ENCODE data around the gene HOXC13. TPM values are rescaled to one million over a fixed set of nuclear protein-coding genes. Genes with fewer than 3 reads are reported as not detected.

HOXC13 gene
- total RNA-seq, 5 donors from 2014 or later (not counting 1 experiment from before 2014, with no cell fraction given) = 0.12 TPM; not detected in 4

DNA sequence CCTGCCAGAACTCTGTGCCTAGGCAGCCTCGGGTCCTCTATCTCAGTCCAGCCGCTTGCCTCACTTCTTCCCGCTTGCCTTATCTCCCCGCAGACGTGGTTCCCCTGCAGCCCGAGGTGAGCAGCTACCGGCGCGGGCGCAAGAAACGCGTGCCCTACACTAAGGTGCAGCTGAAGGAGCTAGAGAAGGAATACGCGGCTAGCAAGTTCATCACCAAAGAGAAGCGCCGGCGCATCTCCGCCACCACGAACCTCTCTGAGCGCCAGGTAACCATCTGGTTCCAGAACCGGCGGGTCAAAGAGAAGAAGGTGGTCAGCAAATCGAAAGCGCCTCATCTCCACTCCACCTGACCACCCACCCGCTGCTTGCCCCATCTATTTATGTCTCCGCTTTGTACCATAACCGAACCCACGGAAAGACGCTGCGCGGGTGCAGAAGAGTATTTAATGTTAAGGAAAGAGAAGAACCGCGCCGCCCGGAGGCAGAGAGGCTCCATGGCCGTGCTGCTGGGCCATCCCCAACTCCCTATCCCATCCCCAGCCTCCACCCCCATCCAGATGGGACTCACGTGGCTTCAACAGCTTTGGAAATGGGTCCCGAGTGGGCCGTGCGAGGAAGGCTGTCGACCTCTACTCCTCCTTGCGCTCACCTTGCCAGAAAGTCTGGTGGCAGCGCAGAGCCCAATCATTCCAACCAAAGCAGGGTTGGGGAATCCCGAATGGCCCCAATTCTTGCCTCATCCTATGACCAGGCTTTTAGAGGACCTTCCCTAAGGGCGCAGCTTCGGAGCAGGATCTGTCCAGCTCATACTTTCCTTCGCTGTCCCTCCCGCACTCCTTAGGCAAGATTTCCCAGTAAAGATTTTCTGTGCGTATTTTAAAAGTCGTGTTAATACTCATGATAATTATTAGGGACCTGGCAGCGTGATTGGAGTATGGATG lies 6.5 kb downstream of the HOXC13 start:
- H3K27me3 ChIP-seq (replicated peaks in 1 of 2; ENCODE audit: control insufficient read depth in 2 of 2, extremely low read depth in 1 of 2, insufficient read depth in 2 of 2, low read length in 1 of 2) = peaks cover 41 to 72% of the 10 kb centered on the region in 2 experiments
- ATAC-seq (replicated peaks in 1 of 4) (no peak), DNase-seq (no peak)
- no peak overlapping the region for H3K4me3 Mint-ChIP-seq
- ChIA-PET CTCF (interaction anchor here in 1 of 2 donors (0.5 kb wide), 1 partner anchor 108 kb away, joined by 5 read pairs; no protein-coding TSS in a partner anchor), POLR2A (no interaction called here)
- peaks cover 89 to 93% of the 10 kb centered on the region in 2 donors for H3K27me3 Mint-ChIP-seq
- no peaks in the 10 kb centered on the region for H3K36me3 Mint-ChIP-seq
- H3K9me3 ChIP-seq = no peaks in the 10 kb centered on the region
- peaks cover 4 to 9% (median 7%) of the 10 kb centered on the region in 3 donors for H3K4me1 Mint-ChIP-seq
- H3K27ac Mint-ChIP-seq = no peak overlapping the region
- 9% methylated on average over 32 of the region's 51 CpGs for WGBS (ENCODE audit: insufficient coverage)
- no peaks in the 10 kb centered on the region for H3K36me3 ChIP-seq (ENCODE audit: control insufficient read depth in 2 of 2, extremely low read depth in 1 of 2, insufficient read depth in 1 of 2, low read length in 1 of 2)
- H3K27ac ChIP-seq (ENCODE audit: low read length) = no peak overlapping the region
- peaks cover 0 to 14% of the 10 kb centered on the region in 2 experiments for H3K4me1 ChIP-seq (ENCODE audit: control insufficient read depth in 1 of 2, extremely low read depth in 1 of 2, insufficient read depth in 2 of 2, low read length in 2 of 2)
- H3K9me3 Mint-ChIP-seq = peaks cover 0 to 3% (median 0%) of the 10 kb centered on the region in 3 donors
- H3K4me3 ChIP-seq (ENCODE audit: control insufficient read depth in 1 of 2, extremely low read depth in 1 of 2, low read length in 1 of 2) = no peak overlapping the region

DNA sequence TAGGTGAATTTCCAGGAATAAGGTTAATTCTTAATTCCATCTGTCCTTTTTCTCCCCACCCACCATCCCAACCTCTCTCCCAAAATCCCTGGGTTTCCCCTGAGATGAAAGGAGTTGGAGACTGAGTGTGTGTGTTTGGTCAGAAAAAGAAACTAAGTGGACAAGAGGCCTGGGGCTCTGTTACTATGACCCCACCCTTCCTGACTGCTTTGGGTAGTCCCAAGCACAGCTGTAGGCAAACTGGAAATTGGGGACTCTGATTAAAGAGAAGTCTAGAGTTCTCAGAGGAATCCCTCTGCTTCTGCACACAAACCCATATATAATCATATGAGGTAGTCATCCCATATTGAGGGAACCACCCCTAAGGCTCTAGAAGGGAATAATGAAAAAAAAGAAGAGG lies 9.1 kb downstream of the HOXC13 start:
- H3K4me1 ChIP-seq (ENCODE audit: control insufficient read depth in 1 of 2, extremely low read depth in 1 of 2, insufficient read depth in 2 of 2, low read length in 2 of 2) = peaks cover 0 to 33% of the 10 kb centered on the region in 2 experiments
- H3K27ac Mint-ChIP-seq = no peak overlapping the region
- H3K27ac ChIP-seq (ENCODE audit: low read length) = no peak overlapping the region
- no peaks in the 10 kb centered on the region for H3K9me3 ChIP-seq
- peaks cover 8 to 14% (median 9%) of the 10 kb centered on the region in 3 donors for H3K4me1 Mint-ChIP-seq
- no peaks in the 10 kb centered on the region for H3K36me3 Mint-ChIP-seq
- CTCF ChIA-PET = no interaction called here
- POLR2A ChIA-PET = no interaction called here
- no peak overlapping the region for H3K4me3 Mint-ChIP-seq
- DNase-seq (no peak), ATAC-seq (replicated peaks in 1 of 4) (no peak)
- no peaks in the 10 kb centered on the region for H3K9me3 Mint-ChIP-seq
- H3K27me3 Mint-ChIP-seq = peaks cover 85 to 96% of the 10 kb centered on the region in 2 donors
- peaks cover 28 to 86% of the 10 kb centered on the region in 2 experiments for H3K27me3 ChIP-seq (replicated peaks in 1 of 2; ENCODE audit: control insufficient read depth in 2 of 2, extremely low read depth in 1 of 2, insufficient read depth in 2 of 2, low read length in 1 of 2)
- H3K4me3 ChIP-seq (ENCODE audit: control insufficient read depth in 1 of 2, extremely low read depth in 1 of 2, low read length in 1 of 2) = no peak overlapping the region
- no peaks in the 10 kb centered on the region for H3K36me3 ChIP-seq (ENCODE audit: control insufficient read depth in 2 of 2, extremely low read depth in 1 of 2, insufficient read depth in 1 of 2, low read length in 1 of 2)

DNA sequence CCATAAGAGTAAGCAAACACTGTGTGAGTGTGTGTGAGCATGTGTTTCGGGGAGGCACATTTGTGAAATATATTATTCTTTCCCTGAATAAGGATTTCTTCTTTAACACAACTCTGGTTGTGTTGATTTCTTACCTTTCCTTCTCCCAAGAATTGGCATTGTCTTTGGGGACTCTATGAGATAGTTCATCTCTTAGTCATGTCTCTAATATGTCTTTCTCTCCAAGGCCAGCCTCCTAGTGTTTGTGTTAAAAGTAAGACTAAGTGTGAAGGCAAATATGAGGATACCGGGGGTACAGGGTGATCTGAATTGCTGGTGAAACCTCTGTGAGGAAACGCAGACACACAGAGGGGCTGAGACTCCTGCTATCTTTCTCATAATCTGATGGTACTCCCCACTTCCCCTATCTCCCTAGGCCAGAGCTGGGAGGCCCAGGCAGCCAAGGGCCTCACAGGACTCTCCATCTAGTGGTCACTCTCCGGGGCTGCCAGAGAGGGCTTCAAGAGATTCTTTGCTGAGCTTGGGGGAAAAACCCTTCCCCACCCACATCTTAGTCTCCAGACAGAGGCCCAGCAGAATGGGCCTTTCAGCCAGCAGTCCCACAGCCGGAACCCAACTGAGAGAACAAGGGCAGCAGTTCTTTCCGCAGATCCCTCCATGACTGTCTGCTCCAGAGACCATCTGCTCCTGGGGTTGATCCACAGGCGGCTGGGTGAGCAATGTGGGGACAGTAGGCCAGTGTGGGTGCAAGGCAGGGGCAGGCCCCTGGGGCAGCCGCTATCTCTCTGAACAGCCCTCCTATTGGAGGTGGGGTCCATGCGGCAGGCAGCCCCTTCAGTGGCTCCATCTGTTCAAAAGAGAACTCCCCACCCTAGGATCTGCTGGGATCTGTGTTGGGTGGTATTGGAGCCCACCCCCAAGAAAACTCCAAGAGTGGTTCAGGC lies 10.3 kb downstream of the HOXC13 start:
- POLR2A ChIA-PET = no interaction called here
- WGBS (ENCODE audit: insufficient coverage) = 30% methylated on average over 3 of the region's 9 CpGs
- DNase-seq = no peak
- CTCF ChIA-PET = no interaction called here
- Histone ChIP-seq H3K4me3 (ENCODE audit: control insufficient read depth in 1 of 2, extremely low read depth in 1 of 2, low read length in 1 of 2) (no peak overlapping the region), H3K9me3 (no peaks in the 10 kb centered on the region), H3K27ac (ENCODE audit: low read length) (no peak overlapping the region), H3K27me3 (replicated peaks in 1 of 2; ENCODE audit: control insufficient read depth in 2 of 2, extremely low read depth in 1 of 2, insufficient read depth in 2 of 2, low read length in 1 of 2) (peaks cover 30 to 96% of the 10 kb centered on the region in 2 experiments), H3K36me3 (ENCODE audit: control insufficient read depth in 2 of 2, extremely low read depth in 1 of 2, insufficient read depth in 1 of 2, low read length in 1 of 2) (no peaks in the 10 kb centered on the region), H3K4me1 (ENCODE audit: control insufficient read depth in 1 of 2, extremely low read depth in 1 of 2, insufficient read depth in 2 of 2, low read length in 2 of 2) (peaks cover 0 to 35% of the 10 kb centered on the region in 2 experiments)
- ATAC-seq (replicated peaks in 1 of 4) = no peak
- Mint-ChIP-seq H3K4me3 (no peak overlapping the region), H3K36me3 (no peaks in the 10 kb centered on the region), H3K4me1 (peaks cover 11 to 17% (median 16%) of the 10 kb centered on the region in 3 donors), H3K27ac (peak overlapping the region in 1 of 2 donors; percentile 2), H3K9me3 (no peaks in the 10 kb centered on the region), H3K27me3 (peaks cover 84 to 98% of the 10 kb centered on the region in 2 donors)

DNA sequence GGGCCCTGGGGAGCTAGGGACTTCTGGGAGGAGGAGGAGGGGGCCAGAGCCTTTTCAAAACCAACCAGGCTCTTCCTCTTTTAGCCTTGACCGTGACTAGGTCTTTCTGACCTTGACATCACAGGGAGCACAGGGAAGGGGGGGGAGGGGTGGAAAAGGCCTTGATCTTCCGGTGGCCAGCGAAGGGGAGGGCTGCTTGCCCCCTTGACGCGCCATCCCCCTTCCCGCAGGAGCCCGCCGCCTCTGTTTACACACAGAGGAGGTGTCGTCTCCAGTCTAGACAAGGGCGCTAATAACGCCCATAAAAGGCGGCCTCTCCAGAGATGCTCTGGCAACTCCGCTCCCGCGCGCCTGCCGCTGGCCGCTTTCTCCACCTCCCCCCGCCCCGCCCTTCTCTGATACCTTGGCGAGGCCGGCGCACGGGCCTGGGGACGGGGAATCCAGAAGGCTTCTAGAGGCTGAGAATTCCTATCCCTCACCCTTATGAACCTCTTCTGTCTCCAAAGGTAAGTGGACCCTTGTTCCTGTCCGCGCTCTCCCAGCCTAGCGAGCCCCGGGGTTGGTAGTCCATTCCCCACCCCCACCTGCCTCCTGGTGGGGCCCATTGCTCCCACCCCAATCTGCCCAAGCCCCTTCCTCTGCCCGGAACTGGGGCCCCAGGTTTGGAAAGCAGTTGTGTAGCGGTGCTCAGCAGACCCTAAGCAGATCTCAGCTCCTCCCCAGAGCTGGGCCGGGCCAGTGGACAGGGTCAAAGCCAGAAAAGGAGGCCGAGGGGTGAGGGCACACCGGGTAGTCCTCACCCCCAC lies 11.2 kb downstream of the HOXC13 start:
- no peak overlapping the region for H3K27ac Mint-ChIP-seq
- ATAC-seq (replicated peaks in 1 of 4) (no peak), DNase-seq (no peak)
- WGBS (ENCODE audit: insufficient coverage) = 10% methylated on average over 31 of the region's 34 CpGs
- H3K27me3 Mint-ChIP-seq = peaks cover 79 to 97% of the 10 kb centered on the region in 2 donors
- H3K9me3 Mint-ChIP-seq = no peaks in the 10 kb centered on the region
- ChIA-PET CTCF (no interaction called here), POLR2A (no interaction called here)
- Histone ChIP-seq H3K4me1 (ENCODE audit: control insufficient read depth in 1 of 2, extremely low read depth in 1 of 2, insufficient read depth in 2 of 2, low read length in 2 of 2) (peaks cover 0 to 37% of the 10 kb centered on the region in 2 experiments), H3K4me3 (ENCODE audit: control insufficient read depth in 1 of 2, extremely low read depth in 1 of 2, low read length in 1 of 2) (no peak overlapping the region), H3K27me3 (replicated peaks in 1 of 2; ENCODE audit: control insufficient read depth in 2 of 2, extremely low read depth in 1 of 2, insufficient read depth in 2 of 2, low read length in 1 of 2) (peaks cover 32 to 96% of the 10 kb centered on the region in 2 experiments), H3K36me3 (ENCODE audit: control insufficient read depth in 2 of 2, extremely low read depth in 1 of 2, insufficient read depth in 1 of 2, low read length in 1 of 2) (no peaks in the 10 kb centered on the region), H3K27ac (ENCODE audit: low read length) (no peak overlapping the region), H3K9me3 (no peaks in the 10 kb centered on the region)
- H3K4me1 Mint-ChIP-seq = peaks cover 10 to 17% (median 14%) of the 10 kb centered on the region in 3 donors
- H3K4me3 Mint-ChIP-seq = no peak overlapping the region
- H3K36me3 Mint-ChIP-seq = no peaks in the 10 kb centered on the region

DNA sequence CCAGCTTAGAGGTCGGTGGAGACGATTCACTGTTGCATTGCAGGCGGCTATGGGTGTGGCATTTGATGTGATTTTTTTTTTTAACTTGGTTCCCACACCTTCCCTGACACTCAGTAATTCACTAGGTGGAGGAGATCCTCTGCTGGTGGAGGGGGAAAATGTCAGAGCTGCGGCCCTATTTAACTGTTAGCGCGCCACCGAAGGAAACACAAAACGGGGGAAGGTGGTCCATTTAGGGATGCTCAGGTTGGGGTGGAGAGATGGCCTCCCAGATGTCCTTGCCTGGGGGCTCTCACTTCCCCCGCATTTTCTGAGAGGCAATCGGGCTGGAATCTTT lies 11.8 kb downstream of the HOXC13 start:
- Histone ChIP-seq H3K27ac (ENCODE audit: low read length) (no peak overlapping the region), H3K36me3 (ENCODE audit: control insufficient read depth in 2 of 2, extremely low read depth in 1 of 2, insufficient read depth in 1 of 2, low read length in 1 of 2) (no peaks in the 10 kb centered on the region), H3K9me3 (no peaks in the 10 kb centered on the region), H3K4me1 (ENCODE audit: control insufficient read depth in 1 of 2, extremely low read depth in 1 of 2, insufficient read depth in 2 of 2, low read length in 2 of 2) (peaks cover 0 to 36% of the 10 kb centered on the region in 2 experiments), H3K27me3 (replicated peaks in 1 of 2; ENCODE audit: control insufficient read depth in 2 of 2, extremely low read depth in 1 of 2, insufficient read depth in 2 of 2, low read length in 1 of 2) (peaks cover 30 to 94% of the 10 kb centered on the region in 2 experiments), H3K4me3 (ENCODE audit: control insufficient read depth in 1 of 2, extremely low read depth in 1 of 2, low read length in 1 of 2) (no peak overlapping the region)
- no peak overlapping the region for H3K27ac Mint-ChIP-seq
- POLR2A ChIA-PET = interaction anchor here in 1 of 2 donors (0.6 kb wide), 1 partner anchor 12 kb away, joined by 5 read pairs; the partner anchor contains the start of gene HOXC13
- DNase-seq = no peak
- H3K27me3 Mint-ChIP-seq = peaks cover 73 to 92% of the 10 kb centered on the region in 2 donors
- WGBS (ENCODE audit: insufficient coverage) = 4% methylated on average over 7 of the region's 10 CpGs
- H3K4me1 Mint-ChIP-seq = peaks cover 7 to 11% (median 9%) of the 10 kb centered on the region in 3 donors
- no peaks in the 10 kb centered on the region for H3K36me3 Mint-ChIP-seq
- H3K9me3 Mint-ChIP-seq = no peaks in the 10 kb centered on the region
- no peak for ATAC-seq (replicated peaks in 1 of 4)
- no peak overlapping the region for H3K4me3 Mint-ChIP-seq
- CTCF ChIA-PET = no interaction called here
